NCI-H774 (cell line): ENCODE measurements around the gene ARID1B.

Experiments
- DNase-seq: peaks from one replicate; lab custom pipeline; 2025; lab: John Stamatoyannopoulos, UW

Gene ARID1B

DNA sequence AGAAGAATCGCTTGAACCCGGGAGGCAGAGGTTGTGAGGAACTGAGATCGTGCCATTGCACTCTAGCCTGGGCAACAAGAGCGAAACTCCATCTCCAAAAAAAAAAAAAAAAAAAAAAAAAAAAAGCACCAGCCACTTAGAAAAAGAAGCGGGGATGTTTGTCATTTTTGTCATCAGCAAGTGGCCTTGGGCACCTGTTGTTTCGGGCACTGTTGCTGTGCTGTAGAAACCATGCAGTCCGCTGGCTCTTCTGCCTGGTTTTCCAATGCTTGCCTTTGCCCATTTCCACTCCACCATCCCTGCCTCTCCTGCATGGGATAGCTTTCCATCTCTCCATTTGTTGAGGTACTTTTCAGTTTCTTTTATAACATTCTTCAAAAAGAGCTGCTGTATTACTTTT is 129.3 kb downstream of the ARID1B start:
- DNase-seq: no peak

DNA sequence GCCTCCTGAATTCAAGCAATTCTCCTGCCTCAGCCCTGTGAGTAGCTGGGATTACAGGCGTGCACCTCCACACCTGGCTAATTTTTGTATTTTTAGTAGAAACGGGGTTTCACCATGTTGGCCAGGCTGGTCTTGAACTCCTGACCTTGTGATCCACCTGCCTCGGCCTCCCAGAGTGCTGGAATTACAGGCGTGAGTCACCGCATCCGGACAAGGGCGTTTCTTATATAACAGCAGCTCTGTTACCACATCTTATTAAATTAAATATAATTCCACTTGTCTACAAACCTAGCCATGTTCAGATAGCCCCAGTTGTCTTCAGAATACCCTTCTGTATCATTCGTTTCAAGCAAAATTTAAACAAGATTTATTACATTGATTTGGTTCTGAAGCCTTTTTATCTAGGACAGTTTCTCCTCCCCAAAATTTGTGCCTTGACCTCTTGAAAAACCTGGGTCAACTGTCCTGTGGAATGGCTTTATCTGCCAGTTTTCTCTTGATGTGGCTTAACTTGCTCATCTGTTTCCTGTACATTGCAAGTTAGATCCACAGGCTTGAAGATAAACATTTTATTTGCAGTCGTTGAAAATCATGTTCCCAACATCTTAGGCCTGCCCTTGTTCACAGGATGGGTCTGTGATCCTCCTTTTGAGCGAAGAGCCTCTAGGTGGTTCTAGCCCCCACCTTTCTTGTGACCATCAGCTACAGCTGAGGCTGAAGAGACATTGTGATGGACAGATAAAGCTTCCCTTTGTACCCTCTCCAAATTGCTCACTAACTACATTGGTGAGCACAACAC is 132.2 kb downstream of the ARID1B start:
- no peak for DNase-seq

DNA sequence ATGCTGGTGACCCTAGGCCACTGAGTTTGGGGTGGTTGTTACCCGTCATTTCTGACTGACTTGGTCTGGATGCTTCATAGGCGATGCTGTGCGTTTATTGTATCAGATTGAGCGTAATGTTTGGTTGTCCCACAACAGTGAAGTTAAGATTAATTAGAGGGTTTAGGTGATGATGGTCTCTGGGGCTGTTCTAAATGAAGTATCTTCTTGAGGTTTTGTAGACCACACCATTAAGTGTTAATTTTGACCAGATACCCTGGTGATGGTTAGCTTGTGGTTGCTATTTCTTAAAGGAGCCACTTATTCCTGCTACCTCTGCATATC is 132.8 kb downstream of the ARID1B start:
- DNase-seq: no peak

GRCh38 chr6:156910938-156911337 is 133.8 kb downstream of the ARID1B start:
- no peak for DNase-seq

- DNase-seq: no peak
Measured at GRCh38 chr6:156911581-156911980, 134.4 kb downstream of the ARID1B start.

DNA sequence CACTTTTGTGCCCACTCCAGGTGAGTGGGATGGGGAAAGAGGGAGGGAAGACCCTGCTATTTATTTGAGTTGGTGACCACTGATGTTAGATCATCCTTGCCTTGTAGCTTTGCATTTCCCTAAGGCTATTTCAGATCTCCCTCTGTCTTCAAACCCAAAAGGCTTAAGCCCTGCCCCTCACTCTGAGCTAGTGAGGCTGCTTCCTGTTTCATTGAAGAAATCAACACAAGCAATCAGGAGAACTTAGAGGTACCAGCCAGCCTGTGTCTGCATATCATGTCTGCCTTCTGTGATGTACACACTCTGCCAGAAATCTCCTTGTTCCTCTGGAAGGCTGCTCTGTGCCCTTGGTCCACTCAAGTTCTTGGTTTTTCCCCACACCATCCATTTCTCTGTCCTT is 135.3 kb downstream of the ARID1B start:
- DNase-seq: no peak

DNA sequence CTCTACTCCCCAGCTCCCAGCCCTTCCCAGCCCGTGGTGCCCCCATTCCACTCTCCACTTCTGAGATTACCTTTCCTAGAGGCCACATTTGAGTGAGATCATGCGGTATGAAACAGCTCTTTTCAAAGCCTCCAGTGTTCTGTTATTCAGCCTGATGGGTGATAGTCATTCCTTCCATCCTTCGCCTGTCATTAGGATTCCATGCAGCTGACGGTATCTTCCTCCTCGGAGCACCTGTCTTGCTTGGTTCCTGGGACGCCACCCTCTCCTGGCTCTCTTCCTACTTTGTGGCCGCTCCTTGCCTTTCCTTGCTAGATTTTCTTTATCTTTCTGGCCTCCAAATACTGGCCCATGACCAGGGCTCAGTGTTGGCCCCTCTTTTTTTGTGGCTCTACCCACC is 137.0 kb downstream of the ARID1B start:
- no peak for DNase-seq

GRCh38 chr6:156916130-156916801 is 139.1 kb downstream of the ARID1B start:
- DNase-seq: no peak

DNA sequence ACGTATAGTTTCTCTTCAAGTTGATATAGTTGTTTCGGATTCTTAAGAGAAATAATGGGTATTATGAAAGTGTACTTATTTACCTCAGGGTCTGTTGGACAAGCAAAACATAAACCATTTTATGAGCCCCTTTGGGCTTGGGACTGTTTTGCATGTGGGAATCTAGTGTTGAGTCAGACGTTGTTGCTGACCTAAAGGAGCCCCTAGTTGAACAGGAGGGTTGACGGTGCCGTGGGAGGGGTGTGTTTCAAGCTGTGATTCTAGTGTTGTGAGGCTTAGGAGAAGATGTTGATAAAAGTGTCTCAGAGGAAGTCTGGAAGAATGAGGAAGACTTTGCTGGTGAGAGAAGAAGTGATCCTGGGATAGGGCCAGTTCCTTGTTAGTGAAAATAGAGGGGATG is 140.0 kb downstream of the ARID1B start:
- no peak for DNase-seq

DNA sequence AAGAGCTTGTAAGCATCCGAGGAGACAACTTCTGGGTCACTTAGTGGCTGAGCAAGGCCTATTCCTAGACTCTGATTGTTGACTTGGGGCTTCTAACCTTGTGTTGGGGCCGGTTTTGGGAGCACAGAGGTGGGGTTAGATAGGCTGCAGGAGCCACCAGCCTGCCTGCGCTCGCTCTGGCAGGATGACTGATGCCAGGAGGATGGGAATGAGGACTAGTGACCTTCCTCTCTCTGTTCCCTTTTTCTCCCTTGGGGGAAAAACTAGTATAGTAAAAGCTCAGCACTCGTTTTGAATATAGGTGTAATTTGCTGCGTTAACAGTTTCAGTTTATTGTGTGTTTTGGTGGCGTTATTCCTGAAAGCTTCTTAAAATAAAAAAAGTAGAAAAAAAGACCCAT is 141.5 kb downstream of the ARID1B start:
- no peak for DNase-seq

DNA sequence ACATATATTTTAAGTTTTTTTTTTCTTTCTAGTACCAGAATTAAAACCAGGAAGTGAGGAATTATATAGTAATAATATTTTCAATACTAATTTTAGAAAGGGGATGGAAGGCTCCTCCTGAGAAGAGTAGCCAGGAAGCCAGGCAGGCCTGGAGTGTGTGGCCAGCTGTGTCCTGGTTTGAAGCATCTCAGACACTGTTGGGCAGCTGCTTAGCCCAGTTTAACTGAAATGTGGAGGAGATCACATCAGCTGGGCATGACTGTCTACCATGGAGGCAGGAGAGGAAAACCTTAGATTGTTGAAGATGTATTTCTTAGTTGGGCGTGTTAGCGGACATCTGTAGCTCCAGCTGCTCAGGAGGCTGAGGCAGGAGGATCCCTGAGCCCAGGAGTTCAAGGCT is 142.2 kb downstream of the ARID1B start:
- DNase-seq: no peak

GRCh38 chr6:156919814-156920369 is 142.7 kb downstream of the ARID1B start:
- no peak for DNase-seq

- no peak for DNase-seq
Measured at GRCh38 chr6:156924246-156924645, 147.1 kb downstream of the ARID1B start.

DNA sequence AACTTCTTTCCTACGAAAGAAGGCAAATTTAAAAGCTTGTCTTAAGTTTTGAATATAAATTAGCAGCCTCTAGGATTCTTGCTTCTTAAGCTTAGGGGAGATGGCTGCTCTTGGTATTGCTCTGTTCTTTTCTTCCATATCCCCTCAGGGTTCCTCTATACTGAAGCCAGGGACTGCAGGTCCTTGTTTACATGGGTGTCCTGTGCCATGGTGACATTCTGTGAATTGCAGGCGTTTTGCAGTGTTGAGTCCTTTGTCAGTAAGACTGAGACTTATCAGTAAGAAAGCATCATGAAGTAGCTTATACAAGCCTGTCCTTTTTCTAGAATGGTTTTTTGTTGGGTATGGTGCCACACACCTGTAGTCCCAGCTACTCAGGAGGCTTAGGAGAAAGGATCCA is 147.8 kb downstream of the ARID1B start:
- DNase-seq: no peak

- DNase-seq: no peak
Measured at GRCh38 chr6:156925718-156926607, 148.8 kb downstream of the ARID1B start.

DNA sequence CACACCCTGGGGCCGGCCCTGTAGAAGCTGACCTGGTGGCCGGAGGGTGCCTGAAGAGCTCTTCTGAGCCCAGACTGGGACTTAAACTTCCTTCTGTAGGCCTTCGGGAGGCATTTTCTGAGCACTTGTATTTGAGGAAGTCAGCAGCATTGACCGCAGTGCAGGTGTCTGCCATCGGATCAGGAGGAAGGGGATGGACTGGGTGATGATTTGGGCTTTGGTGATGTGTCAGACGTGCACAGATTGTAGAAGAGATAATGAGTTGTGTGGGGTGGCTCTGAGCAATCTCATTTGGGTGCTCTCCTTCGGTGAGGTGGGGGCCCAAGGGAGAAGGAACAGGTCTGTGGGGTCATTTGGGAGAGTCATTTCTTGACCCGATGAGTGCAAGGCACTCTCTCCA is 150.9 kb downstream of the ARID1B start:
- DNase-seq: no peak

GRCh38 chr6:156928972-156929371 is 151.8 kb downstream of the ARID1B start:
- no peak for DNase-seq

DNA sequence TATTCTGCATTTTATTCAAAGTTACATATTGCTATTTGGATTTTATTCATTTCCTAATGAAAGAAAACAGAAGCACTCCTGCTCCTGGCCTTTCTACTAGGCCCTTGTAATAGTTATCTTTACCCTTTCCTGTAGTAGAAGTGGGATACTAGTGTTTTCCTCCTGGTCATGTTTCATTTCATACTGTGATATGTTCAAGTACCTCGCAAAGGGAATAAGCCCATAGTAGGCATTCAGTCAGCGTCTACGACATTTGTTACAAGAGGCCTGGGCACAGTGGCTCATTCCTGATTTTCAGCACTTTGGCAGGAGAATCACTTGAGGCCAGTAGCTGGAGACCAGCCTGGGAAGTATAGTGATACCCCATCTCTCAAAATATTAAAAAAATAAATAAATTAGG is 154.1 kb downstream of the ARID1B start:
- DNase-seq: no peak

GRCh38 chr6:156933201-156934068 is 156.3 kb downstream of the ARID1B start:
- peak; percentile 87 for DNase-seq

GRCh38 chr6:156934069-156934460 is 156.9 kb downstream of the ARID1B start:
- DNase-seq: peak; percentile 69

- DNase-seq: no peak
Measured at GRCh38 chr6:156935000-156935399, 157.8 kb downstream of the ARID1B start.

DNA sequence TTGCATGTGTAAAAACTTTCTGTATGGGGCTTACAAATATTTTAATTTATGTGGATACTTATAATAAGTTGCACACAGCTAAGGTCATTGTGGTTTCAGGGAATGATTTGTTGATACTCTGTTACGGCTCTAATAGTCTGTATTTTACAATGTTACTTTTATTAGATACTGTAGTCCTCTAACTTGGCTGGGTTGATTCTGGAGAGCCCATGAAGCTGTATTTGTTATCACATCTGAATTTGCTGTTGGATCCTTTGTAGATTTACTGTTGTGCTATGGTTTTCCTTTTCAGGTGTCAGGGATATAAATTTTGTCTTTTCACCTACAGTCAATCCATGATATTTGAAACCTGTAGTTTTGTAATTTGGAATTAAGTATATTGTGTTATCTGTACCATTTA is 161.0 kb downstream of the ARID1B start:
- DNase-seq: no peak
